ENCODE results near the gene VAMP2.

VAMP2 gene

GRCh38 chr17:8153957-8154607 lies 8.7 kb downstream of the VAMP2 start:
- DNase-seq: peak; percentile 80

- no peak for DNase-seq
These were observed 9.2 kb downstream of the VAMP2 start for GRCh38 chr17:8153525-8153956.

DNA sequence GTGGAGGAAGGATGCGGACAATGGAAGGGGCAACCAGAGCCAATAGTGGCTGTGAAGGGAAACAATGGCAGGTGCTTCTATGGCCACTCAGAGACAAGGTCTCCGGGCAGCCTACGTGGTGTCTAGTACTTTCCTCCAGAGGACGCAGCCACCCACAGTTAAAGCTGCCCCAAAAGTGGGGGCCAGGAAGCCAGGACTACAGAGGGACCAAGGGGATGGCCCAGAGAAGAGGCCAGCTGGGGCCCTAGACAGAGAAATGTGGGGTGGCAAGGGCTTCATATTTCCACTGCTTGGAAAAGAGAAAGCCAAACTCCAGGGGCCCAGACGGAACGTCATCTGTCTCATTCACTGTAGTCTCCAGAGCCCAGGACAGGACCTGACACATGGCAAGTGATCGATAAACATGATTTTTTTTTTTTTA lies 9.7 kb downstream of the VAMP2 start:
- no peak for DNase-seq

DNA sequence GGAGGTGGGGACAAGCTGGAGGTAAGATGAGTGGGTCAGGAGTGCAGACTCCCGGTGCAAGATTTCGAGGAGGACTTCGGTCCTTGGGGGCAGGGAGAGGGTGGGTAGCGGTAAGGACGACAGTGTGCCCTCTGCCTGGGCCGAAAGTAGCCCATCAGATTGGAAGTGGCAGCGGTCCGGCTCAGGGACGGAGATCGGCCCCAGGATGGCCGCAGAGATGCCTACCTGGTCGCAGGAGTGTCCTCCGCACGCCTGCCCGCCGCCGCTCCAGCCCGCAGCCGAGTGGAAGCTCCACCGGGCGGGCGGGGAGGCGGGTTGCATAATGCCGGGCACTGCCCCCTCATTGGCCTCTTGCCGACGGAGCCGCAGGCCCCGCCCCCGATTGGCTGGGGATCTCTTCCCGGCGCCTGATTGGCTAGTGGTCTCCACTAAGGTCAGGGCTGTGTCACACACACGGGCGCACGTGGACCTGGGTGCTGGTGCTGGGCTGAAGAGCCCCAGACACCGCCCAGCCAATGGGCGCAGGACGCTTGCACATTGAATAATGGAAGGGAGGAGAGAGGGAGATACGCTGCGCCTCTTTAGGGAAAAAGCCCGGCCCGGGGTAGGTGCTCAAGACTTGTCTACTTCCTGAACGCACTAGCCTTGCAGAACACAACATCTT lies 10.5 kb downstream of the VAMP2 start, which contains the start of gene PER1:
Gene PER1, minus strand, starts transcription at position 293 of the 664 bp plus-strand sequence. CDS start 1,698 bp downstream, outside the sequence.
- peak; percentile 78 for DNase-seq

DNA sequence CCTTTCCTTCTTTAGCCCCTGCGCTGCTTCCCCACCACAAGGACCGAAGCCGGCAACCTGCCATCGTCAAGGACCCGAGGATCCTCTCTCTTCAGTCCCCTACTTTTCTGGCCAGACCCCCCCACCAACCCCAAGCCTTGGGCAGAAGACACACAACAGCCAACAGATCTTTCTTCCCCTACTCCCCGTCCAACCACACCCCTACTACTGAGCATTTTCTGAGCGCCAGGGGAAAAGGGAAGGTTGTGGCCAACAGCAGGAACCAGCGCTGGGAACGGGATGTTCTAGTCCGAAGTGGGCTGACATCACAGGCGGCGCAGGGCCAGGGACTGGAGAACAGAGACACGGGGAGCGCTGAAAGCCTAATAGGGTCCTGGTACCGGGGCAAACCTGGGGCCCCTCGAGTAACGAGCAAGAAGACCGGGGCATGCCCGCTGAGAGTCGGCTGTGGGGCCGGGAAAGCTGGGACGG lies 11.1 kb downstream of the VAMP2 start:
- no peak for DNase-seq

DNA sequence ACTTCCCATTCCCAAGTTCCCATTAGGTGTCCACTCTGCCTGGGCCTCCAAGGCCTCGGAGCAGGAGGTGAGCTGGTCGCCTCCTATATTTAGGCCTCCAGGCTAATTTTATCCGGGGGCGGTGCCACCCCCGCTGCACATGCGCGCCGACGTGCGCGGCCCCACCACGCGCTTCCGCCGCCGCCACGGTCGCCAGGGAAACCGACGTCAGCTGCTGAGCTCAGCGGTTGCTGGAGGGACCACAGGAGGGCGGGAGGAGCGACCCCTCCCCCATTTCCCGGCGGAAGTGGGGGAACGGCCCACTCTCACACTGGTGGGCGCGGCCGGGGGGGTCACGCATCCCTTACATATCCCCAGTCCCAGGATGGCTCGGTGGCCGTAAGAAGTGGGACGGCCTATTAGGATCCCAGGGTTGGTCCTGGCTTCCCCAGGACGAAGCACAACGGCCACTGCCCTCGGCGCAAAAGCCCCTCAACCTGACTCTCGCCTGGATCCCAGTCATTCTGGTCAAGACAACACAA lies 11.6 kb downstream of the VAMP2 start:
- peak; percentile 85 for DNase-seq

DNA sequence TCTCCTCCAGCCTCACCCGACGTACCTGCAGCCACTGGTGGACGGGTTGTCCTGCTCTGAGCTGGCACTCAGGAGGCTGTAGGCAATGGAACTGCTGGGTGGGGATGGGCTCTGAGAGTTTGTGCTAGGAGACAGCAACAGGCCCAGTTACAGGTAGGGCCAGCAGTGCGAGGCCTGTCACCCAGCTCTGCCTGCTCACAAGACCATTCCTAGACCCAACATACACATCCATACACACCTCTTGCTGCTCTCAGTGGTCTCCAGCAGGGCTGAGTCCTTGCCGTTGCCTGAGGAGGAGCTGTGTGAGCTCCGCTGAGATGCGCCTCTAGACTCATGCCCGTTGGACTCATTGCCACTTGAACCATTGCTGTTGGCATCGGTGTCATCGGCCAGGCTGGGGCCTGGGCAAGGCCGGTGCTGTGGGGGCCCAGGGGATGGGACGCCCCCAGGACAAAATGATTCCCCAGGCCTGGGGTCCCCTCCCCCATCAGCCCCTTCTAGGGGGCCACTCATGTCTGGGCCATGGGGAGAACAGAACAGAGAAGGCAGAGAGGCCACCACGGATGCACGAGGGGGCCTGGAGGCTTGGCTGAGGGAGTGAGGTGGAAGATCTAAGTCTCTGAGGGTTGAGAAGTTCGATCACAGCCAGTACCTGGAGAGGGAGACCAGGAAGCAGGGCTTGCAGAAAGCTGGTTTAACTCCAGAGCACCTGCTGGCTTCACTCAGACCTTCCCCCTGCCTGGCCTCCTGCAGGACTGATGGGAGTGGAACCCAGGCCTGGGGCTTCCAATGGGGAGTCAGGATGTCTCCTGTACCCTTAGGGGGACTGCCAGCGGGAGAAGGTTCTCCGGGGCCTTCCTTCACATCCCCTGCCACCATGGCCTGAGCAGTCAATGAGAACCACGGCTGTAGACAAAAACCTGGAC lies 12.3 kb downstream of the VAMP2 start:
- no peak for DNase-seq

GRCh38 chr17:8149419-8150193 lies 13.1 kb downstream of the VAMP2 start:
- DNase-seq: no peak

GRCh38 chr17:8148560-8148959 lies 14.2 kb downstream of the VAMP2 start:
- DNase-seq: no peak

- no peak for DNase-seq
These were observed 14.8 kb downstream of the VAMP2 start for GRCh38 chr17:8147805-8148404.

GRCh38 chr17:8147141-8147804 lies 15.5 kb downstream of the VAMP2 start:
- no peak for DNase-seq

DNA sequence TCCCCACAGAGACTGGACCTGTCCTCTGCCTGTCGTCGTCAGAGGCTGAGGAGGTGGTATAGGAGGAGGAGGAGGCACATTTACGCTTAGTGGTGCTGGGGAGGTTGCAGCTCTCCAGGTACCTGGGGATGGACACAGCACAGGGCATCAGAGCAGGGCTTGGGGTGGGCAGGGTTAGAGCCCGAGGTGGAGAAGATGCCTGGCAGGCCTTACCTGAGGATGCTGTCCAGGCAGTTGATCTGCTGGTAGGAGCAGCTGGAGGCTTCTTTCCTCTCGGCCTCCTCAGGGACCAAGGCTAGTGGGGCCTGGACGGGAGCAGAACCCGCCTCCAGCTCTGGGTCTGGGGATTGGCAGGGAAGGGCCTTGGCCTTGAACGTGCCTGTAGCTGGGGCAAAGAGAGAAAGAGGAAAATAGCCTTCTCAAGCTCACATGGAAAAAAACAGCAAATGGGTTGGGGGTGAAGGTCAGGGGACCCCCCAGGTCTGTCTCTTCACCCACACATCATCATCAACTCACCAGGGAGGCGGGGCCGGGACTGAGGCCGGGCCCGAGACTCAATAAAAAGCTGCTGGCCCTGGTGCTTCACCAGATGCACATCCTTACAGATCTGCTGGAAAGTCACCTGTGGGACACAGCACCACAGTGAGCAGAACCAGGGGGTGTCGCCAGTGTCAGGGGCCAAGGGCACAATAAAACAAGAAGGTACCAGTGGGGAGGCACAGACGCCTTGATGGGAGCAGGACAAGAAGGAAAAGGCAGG lies 16.2 kb downstream of the VAMP2 start:
- no peak for DNase-seq

DNA sequence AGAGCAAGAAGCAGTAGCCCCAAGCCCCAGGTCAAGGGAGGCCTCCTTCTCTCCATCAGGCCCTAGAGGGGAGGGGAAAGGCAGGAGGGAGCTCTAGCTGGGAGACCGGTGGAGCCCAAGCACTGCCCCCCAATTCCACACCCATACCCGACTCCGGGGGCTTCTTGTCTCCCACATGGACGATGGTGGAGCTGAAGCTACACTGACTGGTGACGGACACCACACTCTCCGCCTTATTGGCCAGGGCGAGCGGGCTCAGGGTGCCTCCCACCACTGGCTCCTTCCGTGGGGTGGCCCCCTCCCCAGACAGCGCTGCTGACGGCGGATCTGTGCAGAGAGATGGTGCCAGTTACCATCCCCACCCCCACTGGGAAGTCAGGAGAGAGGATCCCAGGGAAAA lies 16.9 kb downstream of the VAMP2 start:
- DNase-seq: no peak

GRCh38 chr17:8144401-8145231 lies 18.1 kb downstream of the VAMP2 start:
- no peak for DNase-seq

DNA sequence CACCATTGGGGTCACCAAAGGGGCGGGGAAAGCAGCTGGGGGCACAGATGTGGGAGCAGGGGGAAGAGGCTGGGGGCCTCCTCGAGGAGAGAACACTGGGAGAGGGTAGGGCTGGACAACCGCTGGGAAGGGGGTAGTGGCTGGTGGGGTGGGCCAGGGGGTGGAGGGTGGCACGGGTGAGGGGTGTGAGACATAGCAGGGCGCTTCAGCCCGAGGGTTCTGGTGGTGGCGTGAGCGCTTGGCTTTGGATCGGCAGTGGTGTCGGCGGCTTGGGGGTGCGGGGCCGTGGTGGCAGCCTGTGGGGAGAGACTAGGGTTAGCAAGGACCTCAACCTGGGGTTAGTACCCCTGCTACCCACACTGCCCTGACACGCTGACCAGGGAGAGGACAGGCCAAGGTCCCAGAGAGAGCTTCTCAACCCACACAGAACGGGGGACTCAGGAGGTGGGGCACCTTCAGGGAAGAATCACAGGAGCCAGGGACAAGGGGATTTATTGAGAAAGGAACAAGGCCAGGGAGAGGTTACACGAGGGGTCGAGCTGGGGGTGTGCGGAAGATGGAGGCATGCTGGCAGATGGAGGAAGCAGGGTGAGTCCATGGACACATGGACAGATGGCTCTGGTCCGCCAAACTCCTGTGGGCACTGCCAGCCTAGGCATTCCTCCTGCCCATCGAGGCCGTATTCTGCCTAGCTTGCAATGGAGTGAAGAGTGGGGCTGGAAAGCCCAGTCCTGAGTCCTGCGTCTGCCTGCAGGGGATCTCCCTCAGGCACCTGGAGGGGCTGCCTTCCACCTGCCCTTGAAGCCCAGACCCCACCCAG lies 19.0 kb downstream of the VAMP2 start:
- no peak for DNase-seq

GRCh38 chr17:8142887-8143580 lies 19.7 kb downstream of the VAMP2 start:
- DNase-seq: no peak

GRCh38 chr17:8142158-8142886 lies 20.4 kb downstream of the VAMP2 start:
- no peak for DNase-seq

All from activated effector memory CD4-positive, alpha-beta T cell treated with Interleukin-2 at 50 U/mL for 16 hours (primary cell).